Transverse colon (tissue), 3 donors: ENCODE data around the gene CD72.
"Not testable (repeated sequence)": the region's sequence is repeated elsewhere in the genome, so short reads cannot be mapped to it uniquely, and the experiment has no call there.

Source experiments
- CTCF ChIP-seq, 5 experiments: fragments of 200-600 bp in 3 of 5; fragments of 450-650 bp in 2 of 5; sonication (generic) in 3 of 5; IDR thresholded peaks; 1 replicate in 2 of 5; 2 replicates in 3 of 5; pipeline ENCODE4 v1.5.1; 2016 to 2017; ENCODE audit warnings: antibody characterized with exemption in 5 of 5, inconsistent platforms in 3 of 5, mild to moderate bottlenecking in 2 of 5, moderate library complexity in 1 of 5
- POLR2A ChIP-seq: fragments of 450-650 bp; IDR thresholded peaks from one replicate; pipeline ENCODE4 v1.6.1; 2016; ENCODE audit warnings: antibody characterized with exemption, mild to moderate bottlenecking, moderate library complexity

GRCh38 chr9:35640431-35640830 is 22.2 kb upstream of the CD72 start:
- TF ChIP-seq CTCF (IDR thresholded peaks at IDR 0.05); POLR2A: not testable (repeated sequence)
